OCI-LY7 (cell line): ENCODE measurements around the gene SNX32. TPM values are rescaled to one million over a fixed set of nuclear protein-coding genes. Genes with fewer than 3 reads are reported as not detected.
"Not testable (repeated sequence)": the region's sequence is repeated elsewhere in the genome, so short reads cannot be mapped to it uniquely, and the experiment has no call there.

Experiments used
- BruUV-seq: library from RNA; stranded (reverse); fragments of 400-500 nt; replicated peaks from 2 replicates; lab custom pipeline; 2021; lab: Mats Ljungman, UMichigan
- CTCF ChIA-PET: fragments of 300-600 bp; sonication (Branson Sonifier 250); formaldehyde crosslinking; loops from one replicate; lab custom pipeline; 2022; ENCODE audit warnings: antibody characterized with exemption; ENCODE audit not compliant: unreplicated experiment; lab: Charles Lee
- POLR2A ChIA-PET: fragments of 300-600 bp; sonication (Branson Sonifier 250); formaldehyde crosslinking; loops from one replicate; lab custom pipeline; 2022; ENCODE audit warnings: antibody characterized with exemption; lab: Charles Lee
- DNase-seq: peaks from one replicate; pipeline ENCODE4 v3.0.0-alpha.2; 2015; ENCODE audit warnings: low spot score
- H2AFZ ChIP-seq: fragments of 200-600 bp; sonication (generic), shearing (Covaris generic); 2 replicates; pipeline ENCODE4 v1.6.1; 2014; ENCODE audit warnings: mild to moderate bottlenecking, antibody characterized with exemption, low read length, moderate library complexity
- H3K27ac ChIP-seq: fragments of 200-600 bp; sonication (generic); 2 replicates; pipeline ENCODE4 v1.5.1; 2014; ENCODE audit warnings: mixed run types, low read depth, mild to moderate bottlenecking, moderate library complexity, low read length, inconsistent platforms; ENCODE audit not compliant: poor library complexity, severe bottlenecking
- H3K36me3 ChIP-seq: fragments of 200-600 bp; sonication (generic); 2 replicates; pipeline ENCODE4 v1.6.1; 2014; ENCODE audit warnings: mild to moderate bottlenecking, antibody characterized with exemption, low read length, moderate library complexity, mixed read lengths; ENCODE audit not compliant: insufficient read depth
- H3K4me1 ChIP-seq: fragments of 200-600 bp; sonication (generic); 2 replicates; pipeline ENCODE4 v1.5.1; 2014; ENCODE audit warnings: mild to moderate bottlenecking, low read length; ENCODE audit not compliant: insufficient read depth, poor library complexity, severe bottlenecking
- H3K4me2 ChIP-seq: fragments of 200-600 bp; sonication (generic); 2 replicates; pipeline ENCODE4 v1.6.1; 2014; ENCODE audit warnings: mild to moderate bottlenecking, low read length
- H3K4me3 ChIP-seq: fragments of 200-600 bp; sonication (generic); 2 replicates; pipeline ENCODE4 v1.5.1; 2014; ENCODE audit warnings: mild to moderate bottlenecking, low read depth, low read length; ENCODE audit not compliant: poor library complexity, severe bottlenecking
- H3K79me2 ChIP-seq: fragments of 200-600 bp; sonication (generic); 2 replicates; pipeline ENCODE4 v1.6.1; 2016; ENCODE audit warnings: low read depth, mild to moderate bottlenecking, low read length, moderate library complexity, mixed read lengths; ENCODE audit not compliant: insufficient read depth
- H3K9me2 ChIP-seq: fragments of 200-600 bp; sonication (generic); 2 replicates; pipeline ENCODE4 v1.6.1; 2016; ENCODE audit warnings: mild to moderate bottlenecking, low read length, mixed read lengths; ENCODE audit not compliant: insufficient read depth
- H3K9me3 ChIP-seq: fragments of 200-600 bp; sonication (generic); 2 replicates; pipeline ENCODE4 v1.6.1; 2014; ENCODE audit warnings: mild to moderate bottlenecking, mixed run types, low read length, mixed read lengths
- H4K20me1 ChIP-seq: fragments of 200-600 bp; sonication (generic); 2 replicates; pipeline ENCODE4 v1.6.1; 2014; ENCODE audit warnings: mild to moderate bottlenecking, antibody characterized with exemption, low read length, moderate library complexity, mixed read lengths; ENCODE audit not compliant: insufficient read depth
- CTCF ChIP-seq: fragments of 200-600 bp; sonication (generic); conservative IDR thresholded peaks from 2 replicates; pipeline ENCODE4 v1.5.1; 2014; ENCODE audit warnings: mild to moderate bottlenecking, antibody characterized with exemption, low read length, moderate library complexity, mixed read lengths
- EZH2phosphoT487 ChIP-seq: fragments of 200-600 bp; sonication (generic); IDR thresholded peaks from 2 replicates; pipeline ENCODE4 v1.6.1; 2018; ENCODE audit warnings: low read depth, borderline replicate concordance, mild to moderate bottlenecking, mixed run types, antibody characterized with exemption, low read length, moderate library complexity, mixed read lengths
- intact Hi-C: fragments of 100-400 bp; cut with micrococcal nuclease; formaldehyde crosslinking; loops from one replicate; pipeline ENCODE4 v1.10.0; 2022; ENCODE audit not compliant: unreplicated experiment
- total RNA-seq, 2 experiments: library from RNA; depleted of rRNA in 1 of 2; stranded (reverse); fragments of >200 nt in 1 of 2; shearing (Covaris generic) in 1 of 2; gene quantifications; 2 replicates each; pipeline ENCODE4 v1.2.3, GENCODE V29; 2014 to 2022

SNX32 gene
- total RNA-seq, 2 experiments from 2014 or later: not detected

GRCh38 chr11:65847746-65848145, 14.0 kb downstream of the SNX32 start:
- H3K27ac ChIP-seq: no peak overlapping the region
- H4K20me1 ChIP-seq: no peaks in the 10 kb centered on the region
- no TSS peak for BruUV-seq
- TF ChIP-seq CTCF (no peak), EZH2phosphoT487 (no peak)
- H3K4me2 ChIP-seq: no peak overlapping the region
- no peak overlapping the region for H3K4me3 ChIP-seq
- H3K9me2 ChIP-seq: no peaks in the 10 kb centered on the region
- H3K79me2 ChIP-seq: no peaks in the 10 kb centered on the region
- intact Hi-C loops: no loop called here
- peaks cover 21% of the 10 kb centered on the region for H3K36me3 ChIP-seq
- peaks cover 7% of the 10 kb centered on the region; the same call in 1 of the 2 replicates for H3K9me3 ChIP-seq
- POLR2A ChIA-PET: interaction anchor here (0.6 to 1.0 kb wide), 2 partner anchors 11 to 518 kb away, joined by 4 read pairs; no protein-coding TSS in a partner anchor
- CTCF ChIA-PET: no interaction called here
- DNase-seq: no peak
- no peaks in the 10 kb centered on the region for H3K4me1 ChIP-seq
- no peak overlapping the region for H2AFZ ChIP-seq

- H3K9me2 ChIP-seq, H3K4me3 ChIP-seq, H3K79me2 ChIP-seq, H2AFZ ChIP-seq, H3K4me1 ChIP-seq, DNase-seq, intact Hi-C loops, H3K9me3 ChIP-seq, H4K20me1 ChIP-seq, H3K4me2 ChIP-seq, BruUV-seq, H3K27ac ChIP-seq: not testable (repeated sequence)
- POLR2A ChIA-PET: interaction anchor here (0.6 to 1.0 kb wide), 3 partner anchors 10 to 727 kb away, joined by 3 to 4 read pairs (median 3); partner anchors contain the start of genes FAU and MRPL49
- peaks cover 30% of the 10 kb centered on the region for H3K36me3 ChIP-seq
- CTCF ChIA-PET: interaction anchor here (0.5 kb wide), 1 partner anchor 39 kb away, joined by 8 read pairs; the partner anchor contains the start of gene FIBP
These were observed 14.9 kb downstream of the SNX32 start for GRCh38 chr11:65848693-65849092.

DNA sequence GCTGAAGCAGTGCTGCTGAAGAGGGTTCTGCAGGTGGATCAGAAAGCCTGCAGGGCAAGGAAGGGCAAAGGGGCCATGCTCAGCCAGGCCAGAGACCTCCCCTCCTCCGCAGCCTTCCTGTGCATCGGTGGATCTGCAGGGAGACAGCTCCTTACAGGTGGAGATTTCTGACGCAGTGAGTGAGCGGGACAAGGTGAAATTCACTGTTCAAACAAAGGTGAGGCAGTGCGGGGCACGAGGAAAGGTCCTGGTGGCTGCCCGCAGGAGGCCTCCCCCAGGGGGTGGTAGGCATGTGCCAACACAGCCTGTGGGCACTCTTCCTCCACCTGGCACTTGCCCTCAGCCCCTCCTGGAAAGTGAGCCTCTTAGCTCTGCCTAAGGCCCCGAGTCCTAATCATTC, 15.6 kb downstream of the SNX32 start:
- H3K9me3 ChIP-seq: peaks cover 7% of the 10 kb centered on the region; the same call in 1 of the 2 replicates
- H2AFZ ChIP-seq: no peak overlapping the region
- H3K79me2 ChIP-seq: peaks cover 3% of the 10 kb centered on the region; the same call in 1 of the 2 replicates
- no peak overlapping the region for H3K4me3 ChIP-seq
- POLR2A ChIA-PET: no interaction called here
- no peak for TF ChIP-seq EZH2phosphoT487
- no peak for TF ChIP-seq CTCF
- H3K4me1 ChIP-seq: no peaks in the 10 kb centered on the region
- CTCF ChIA-PET: interaction anchor here (0.5 kb wide), 1 partner anchor 39 kb away, joined by 8 read pairs; the partner anchor contains the start of gene FIBP
- no peak overlapping the region for H3K4me2 ChIP-seq
- no peak overlapping the region for H3K27ac ChIP-seq
- H4K20me1 ChIP-seq: no peaks in the 10 kb centered on the region
- peaks cover 37% of the 10 kb centered on the region for H3K36me3 ChIP-seq
- no TSS peak for BruUV-seq
- intact Hi-C loops: no loop called here
- DNase-seq: no peak
- H3K9me2 ChIP-seq: no peaks in the 10 kb centered on the region
